ENCODE measurements around the gene APP.
"Not testable (repeated sequence)": the region's sequence is repeated elsewhere in the genome, so short reads cannot be mapped to it uniquely, and the experiment has no call there.

GRCh38 chr21:26022598-26023337 lies 147.8 kb downstream of the APP start:
- TF ChIP-seq ARNTL (CRISPR knock-in tag; IDR thresholded peaks at IDR 0.05; ENCODE audit: borderline replicate concordance, low read depth); ZC3H10 (CRISPR knock-in tag; IDR thresholded peaks at IDR 0.05): not testable (repeated sequence)
- TF ChIP-seq, protein P1, sequence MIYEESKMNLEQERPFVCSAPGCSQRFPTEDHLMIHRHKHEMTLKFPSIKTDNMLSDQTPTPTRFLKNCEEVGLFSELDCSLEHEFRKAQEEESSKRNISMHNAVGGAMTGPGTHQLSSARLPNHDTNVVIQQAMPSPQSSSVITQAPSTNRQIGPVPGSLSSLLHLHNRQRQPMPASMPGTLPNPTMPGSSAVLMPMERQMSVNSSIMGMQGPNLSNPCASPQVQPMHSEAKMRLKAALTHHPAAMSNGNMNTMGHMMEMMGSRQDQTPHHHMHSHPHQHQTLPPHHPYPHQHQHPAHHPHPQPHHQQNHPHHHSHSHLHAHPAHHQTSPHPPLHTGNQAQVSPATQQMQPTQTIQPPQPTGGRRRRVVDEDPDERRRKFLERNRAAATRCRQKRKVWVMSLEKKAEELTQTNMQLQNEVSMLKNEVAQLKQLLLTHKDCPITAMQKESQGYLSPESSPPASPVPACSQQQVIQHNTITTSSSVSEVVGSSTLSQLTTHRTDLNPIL (CRISPR knock-in tag; IDR thresholded peaks at IDR 0.05; ENCODE audit: low read depth), result not testable (repeated sequence)
